Endothelial cell (in vitro differentiated cells): Measurements from ENCODE around the gene PGM1. TPM values are rescaled to one million over a fixed set of nuclear protein-coding genes. Genes with fewer than 3 reads are reported as not detected.

Experiments used
- DNase-seq: peaks from one replicate; pipeline ENCODE4 v3.0.0; 2021; ENCODE audit warnings: low spot score
- H3K27ac Mint-ChIP-seq: one replicate; pipeline ENCODE4 v1.8.0; 2021; ENCODE audit warnings: mixed read lengths, inconsistent platforms; ENCODE audit not compliant: unreplicated experiment
- H3K27me3 Mint-ChIP-seq: one replicate; pipeline ENCODE4 v1.8.0; 2021; ENCODE audit warnings: mild to moderate bottlenecking, moderate library complexity, mixed read lengths, inconsistent platforms; ENCODE audit not compliant: unreplicated experiment
- H3K36me3 Mint-ChIP-seq: one replicate; pipeline ENCODE4 v1.8.0; 2021; ENCODE audit warnings: mild to moderate bottlenecking, low read depth, mixed read lengths, inconsistent platforms; ENCODE audit not compliant: unreplicated experiment
- H3K4me1 Mint-ChIP-seq: one replicate; pipeline ENCODE4 v1.8.0; 2021; ENCODE audit warnings: mild to moderate bottlenecking, mixed read lengths, inconsistent platforms; ENCODE audit not compliant: unreplicated experiment
- H3K4me3 Mint-ChIP-seq: one replicate; pipeline ENCODE4 v1.8.0; 2021; ENCODE audit warnings: mild to moderate bottlenecking, mixed read lengths, inconsistent platforms; ENCODE audit not compliant: unreplicated experiment
- H3K9me3 Mint-ChIP-seq: one replicate; pipeline ENCODE4 v1.8.0; 2021; ENCODE audit warnings: mixed read lengths, inconsistent platforms; ENCODE audit not compliant: unreplicated experiment
- total RNA-seq: library from RNA; stranded (reverse); fragmentation: NEBNext Ultra II Directional; extraction: Animal tissue kit (Norgen Biotek cat#: 25700); gene quantifications from one replicate; pipeline ENCODE4 v1.2.1, GENCODE V29; 2021; ENCODE audit not compliant: unreplicated experiment
- TF ChIP-seq, protein P1 (sequence below): fragments of 200-600 bp; sonication (generic); IDR thresholded peaks from one replicate; pipeline ENCODE4 v1.5.0; 2021; ENCODE audit warnings: antibody characterized with exemption; ENCODE audit not compliant: unreplicated experiment

Gene PGM1
- total RNA-seq, 1 donor from 2014 or later, result 30.6 TPM

DNA sequence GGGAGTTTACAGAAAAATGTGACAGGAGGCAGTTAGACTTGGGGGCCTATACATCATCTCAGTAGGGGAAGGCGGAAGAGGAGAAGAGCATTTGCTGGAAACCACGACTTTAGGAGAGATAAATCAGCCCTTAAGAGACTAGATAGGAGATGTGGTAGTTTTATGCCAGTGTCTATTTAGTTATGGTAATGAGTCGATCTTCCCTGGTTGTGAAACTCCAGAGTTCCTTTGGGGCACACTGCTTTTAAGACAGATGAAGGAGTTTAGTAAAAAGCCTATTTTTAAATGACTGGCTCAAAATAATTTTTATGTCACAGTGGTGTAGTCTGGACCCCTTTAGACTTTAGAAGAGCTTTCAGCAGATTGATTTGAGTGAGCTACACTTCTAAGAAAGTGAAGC is 7.8 kb downstream of the PGM1 start:
- Mint-ChIP-seq H3K27me3 (no peaks in the 10 kb centered on the region), H3K4me3 (no peak overlapping the region), H3K27ac (no peak overlapping the region), H3K4me1 (peaks cover 11% of the 10 kb centered on the region), H3K9me3 (no peaks in the 10 kb centered on the region), H3K36me3 (no peaks in the 10 kb centered on the region)
- TF ChIP-seq, protein P1, sequence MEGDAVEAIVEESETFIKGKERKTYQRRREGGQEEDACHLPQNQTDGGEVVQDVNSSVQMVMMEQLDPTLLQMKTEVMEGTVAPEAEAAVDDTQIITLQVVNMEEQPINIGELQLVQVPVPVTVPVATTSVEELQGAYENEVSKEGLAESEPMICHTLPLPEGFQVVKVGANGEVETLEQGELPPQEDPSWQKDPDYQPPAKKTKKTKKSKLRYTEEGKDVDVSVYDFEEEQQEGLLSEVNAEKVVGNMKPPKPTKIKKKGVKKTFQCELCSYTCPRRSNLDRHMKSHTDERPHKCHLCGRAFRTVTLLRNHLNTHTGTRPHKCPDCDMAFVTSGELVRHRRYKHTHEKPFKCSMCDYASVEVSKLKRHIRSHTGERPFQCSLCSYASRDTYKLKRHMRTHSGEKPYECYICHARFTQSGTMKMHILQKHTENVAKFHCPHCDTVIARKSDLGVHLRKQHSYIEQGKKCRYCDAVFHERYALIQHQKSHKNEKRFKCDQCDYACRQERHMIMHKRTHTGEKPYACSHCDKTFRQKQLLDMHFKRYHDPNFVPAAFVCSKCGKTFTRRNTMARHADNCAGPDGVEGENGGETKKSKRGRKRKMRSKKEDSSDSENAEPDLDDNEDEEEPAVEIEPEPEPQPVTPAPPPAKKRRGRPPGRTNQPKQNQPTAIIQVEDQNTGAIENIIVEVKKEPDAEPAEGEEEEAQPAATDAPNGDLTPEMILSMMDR, result no peak
- DNase-seq, result no peak

DNA sequence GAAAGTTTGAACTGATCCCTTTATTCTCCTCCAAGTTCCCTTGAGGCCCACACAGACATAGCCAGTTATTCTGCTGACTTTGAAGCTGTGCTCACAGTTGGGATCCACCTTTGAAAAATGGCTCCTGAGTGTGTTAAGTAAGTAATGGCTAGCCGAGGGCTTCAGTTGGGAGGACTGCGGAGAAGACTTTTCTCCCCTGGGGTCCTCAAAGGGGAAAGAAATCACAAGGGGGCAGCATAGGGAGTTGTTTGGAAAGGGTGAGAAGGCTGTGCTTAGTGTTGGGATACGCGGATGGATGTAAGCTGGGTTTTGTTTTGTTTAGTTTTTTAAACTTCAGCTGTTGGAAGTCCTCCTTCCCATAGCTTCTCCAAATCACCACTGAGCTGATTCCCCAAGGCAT is 8.3 kb downstream of the PGM1 start:
- H3K27me3 Mint-ChIP-seq, result no peaks in the 10 kb centered on the region
- H3K9me3 Mint-ChIP-seq, result no peaks in the 10 kb centered on the region
- no peaks in the 10 kb centered on the region for H3K36me3 Mint-ChIP-seq
- TF ChIP-seq, protein P1, result no peak
- H3K4me1 Mint-ChIP-seq, result peaks cover 11% of the 10 kb centered on the region
- H3K4me3 Mint-ChIP-seq, result no peak overlapping the region
- H3K27ac Mint-ChIP-seq, result no peak overlapping the region
- no peak for DNase-seq

DNA sequence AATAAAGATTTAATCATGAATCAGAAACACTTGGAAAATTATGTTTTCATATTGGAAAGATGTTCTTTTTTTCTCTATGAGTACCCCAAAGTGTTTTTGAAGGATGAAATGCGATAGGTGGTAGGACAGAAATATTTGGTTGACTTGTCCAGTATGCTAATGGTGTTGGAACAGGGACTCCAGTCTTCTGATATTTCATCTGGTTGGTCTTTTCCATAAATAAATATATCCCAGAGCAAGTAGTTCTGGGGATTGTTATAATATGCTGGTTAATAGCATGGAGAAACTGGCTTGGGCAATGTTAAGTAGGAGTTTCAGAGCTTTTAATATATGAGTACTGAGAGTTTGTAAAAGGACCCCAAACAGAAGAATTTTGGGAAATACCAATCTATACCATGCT is 8.7 kb downstream of the PGM1 start:
- no peak overlapping the region for H3K4me3 Mint-ChIP-seq
- no peaks in the 10 kb centered on the region for H3K36me3 Mint-ChIP-seq
- H3K9me3 Mint-ChIP-seq, result no peaks in the 10 kb centered on the region
- no peak overlapping the region for H3K27ac Mint-ChIP-seq
- TF ChIP-seq, protein P1, result no peak
- no peak for DNase-seq
- peaks cover 11% of the 10 kb centered on the region for H3K4me1 Mint-ChIP-seq
- H3K27me3 Mint-ChIP-seq, result no peaks in the 10 kb centered on the region

DNA sequence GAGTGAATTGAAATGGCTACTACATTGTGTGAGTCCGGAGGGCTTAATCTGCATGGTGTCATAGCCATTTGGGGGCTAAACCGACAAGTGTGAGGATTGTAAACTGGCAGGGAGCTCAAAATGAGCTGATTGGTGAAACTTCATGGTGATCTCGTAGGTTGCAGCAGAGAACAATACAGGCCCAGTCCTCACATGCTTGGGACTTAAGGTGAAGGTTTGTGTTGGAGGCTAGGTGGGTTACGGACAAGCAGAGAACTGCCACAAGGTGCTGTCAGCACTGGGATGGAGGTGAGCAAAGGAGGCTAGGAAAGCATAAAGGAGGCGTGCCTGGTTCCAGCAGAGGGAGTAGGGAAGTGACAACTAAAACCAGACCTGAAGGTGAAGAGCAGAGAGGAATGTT is 9.4 kb downstream of the PGM1 start:
- Mint-ChIP-seq H3K27me3 (no peaks in the 10 kb centered on the region), H3K36me3 (no peaks in the 10 kb centered on the region), H3K4me3 (no peak overlapping the region), H3K27ac (no peak overlapping the region), H3K4me1 (peaks cover 11% of the 10 kb centered on the region), H3K9me3 (no peaks in the 10 kb centered on the region)
- TF ChIP-seq, protein P1, result no peak
- no peak for DNase-seq

DNA sequence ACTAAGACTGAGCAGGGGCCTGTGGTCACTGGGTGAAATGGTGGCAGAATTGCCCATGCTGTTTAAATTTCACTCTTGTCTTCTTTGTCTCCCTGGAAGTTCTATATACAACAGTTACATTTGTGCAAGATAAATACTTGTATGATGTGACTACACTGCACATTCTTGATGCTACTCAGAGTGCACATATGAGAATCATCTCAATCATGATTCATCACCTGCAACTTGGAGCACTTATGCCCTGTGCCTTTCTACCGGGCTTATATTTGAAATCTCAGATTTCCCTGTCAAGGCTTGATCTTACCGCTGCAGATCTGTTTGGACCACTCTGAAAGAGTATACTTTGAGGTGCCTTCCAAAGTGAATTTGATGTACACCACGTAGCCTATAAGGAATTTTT is 10.6 kb downstream of the PGM1 start:
- Mint-ChIP-seq H3K4me1 (peaks cover 11% of the 10 kb centered on the region), H3K36me3 (no peaks in the 10 kb centered on the region), H3K27me3 (no peaks in the 10 kb centered on the region), H3K9me3 (no peaks in the 10 kb centered on the region), H3K4me3 (no peak overlapping the region), H3K27ac (no peak overlapping the region)
- TF ChIP-seq, protein P1, result no peak
- DNase-seq, result no peak
